ENCODE data around the gene KRTAP10-10. TPM values are rescaled to one million over a fixed set of nuclear protein-coding genes. Genes with fewer than 3 reads are reported as not detected.

The KRTAP10-10 gene
- total and polyA plus RNA-seq, 5 donors from 2014 or later, result not detected

DNA sequence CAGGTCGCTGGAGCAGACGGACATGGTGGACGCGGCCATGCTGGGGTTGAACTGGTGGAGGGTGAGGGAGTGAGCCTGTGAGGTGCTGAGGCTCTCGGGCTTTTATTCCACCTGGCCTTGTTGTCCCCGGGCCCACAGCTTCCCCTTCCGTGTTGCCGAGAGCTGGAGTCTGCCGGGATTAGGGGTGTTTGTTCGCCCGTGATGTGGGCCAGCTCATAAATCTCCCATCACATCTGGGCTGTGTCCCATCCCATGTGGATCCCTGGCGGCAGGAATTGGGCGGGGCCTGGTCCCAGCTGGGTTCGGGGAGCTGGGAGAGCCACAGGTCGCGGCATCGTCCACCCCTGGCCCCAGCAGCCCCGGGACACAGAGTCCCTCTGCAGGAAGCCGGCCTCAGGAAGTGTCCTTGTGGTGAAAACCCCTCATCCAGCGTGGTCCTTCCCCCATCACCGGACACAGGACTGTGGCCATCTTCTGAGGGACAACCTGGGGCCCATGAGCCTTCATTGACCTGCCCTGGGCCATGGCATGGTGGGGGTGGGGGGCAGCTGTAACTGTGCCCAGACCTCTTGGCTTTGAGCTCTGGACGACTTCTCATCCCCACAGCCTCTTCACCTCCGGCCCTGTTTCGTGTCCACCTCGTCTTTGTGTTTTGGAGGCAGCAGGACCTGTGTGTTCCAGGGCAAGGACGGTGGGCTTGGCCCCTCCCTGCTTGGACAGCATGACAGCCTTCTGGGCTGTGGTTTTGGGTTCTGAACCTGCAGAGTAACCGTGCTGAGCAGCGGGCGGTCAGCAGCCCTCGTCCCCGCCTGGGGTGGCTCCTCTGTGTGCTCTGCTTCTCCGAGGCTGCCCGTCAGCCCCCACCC lies 44.5 kb upstream of the KRTAP10-10 start, which contains the start of gene KRTAP10-6:
Gene KRTAP10-6, minus strand, starts transcription at position 60 of the 866 bp plus-strand sequence. Its CDS starts 21 bp downstream, at position 39.
- Histone ChIP-seq H3K4me1 (ENCODE audit: control insufficient read depth, insufficient read depth, low read length, poor library complexity, severe bottlenecking) (no peaks in the 10 kb centered on the region), H3K27me3 (ENCODE audit: control insufficient read depth, insufficient read depth, low read length) (peaks cover 2% of the 10 kb centered on the region), H3K9me3 (ENCODE audit: control insufficient read depth in 2 of 2, low read length in 2 of 2) (no peaks in the 10 kb centered on the region), H3K4me3 (ENCODE audit: low read depth, low read length) (no peak within 1 kb of the TSS), H3K27ac (ENCODE audit: insufficient read depth, low read length, poor library complexity, severe bottlenecking) (no peak within 1 kb of the TSS), H3K36me3 (ENCODE audit: control insufficient read depth, insufficient read depth, low read length) (no peaks in the 10 kb centered on the region)
- no peak for DNase-seq
- Mint-ChIP-seq H3K4me1 (peaks cover 0 to 2% (median 0%) of the 10 kb centered on the region in 4 donors), H3K36me3 (no peaks in the 10 kb centered on the region), H3K27ac (peak within 1 kb of the TSS in 1 of 3 donors; percentile 23), H3K4me3 (no peak within 1 kb of the TSS), H3K27me3 (peaks cover 14% of the 10 kb centered on the region), H3K9me3 (peaks cover 0 to 1% (median 0%) of the 10 kb centered on the region in 7 donors)
- ATAC-seq (ENCODE audit: low read depth in 2 of 2), result no peak

DNA sequence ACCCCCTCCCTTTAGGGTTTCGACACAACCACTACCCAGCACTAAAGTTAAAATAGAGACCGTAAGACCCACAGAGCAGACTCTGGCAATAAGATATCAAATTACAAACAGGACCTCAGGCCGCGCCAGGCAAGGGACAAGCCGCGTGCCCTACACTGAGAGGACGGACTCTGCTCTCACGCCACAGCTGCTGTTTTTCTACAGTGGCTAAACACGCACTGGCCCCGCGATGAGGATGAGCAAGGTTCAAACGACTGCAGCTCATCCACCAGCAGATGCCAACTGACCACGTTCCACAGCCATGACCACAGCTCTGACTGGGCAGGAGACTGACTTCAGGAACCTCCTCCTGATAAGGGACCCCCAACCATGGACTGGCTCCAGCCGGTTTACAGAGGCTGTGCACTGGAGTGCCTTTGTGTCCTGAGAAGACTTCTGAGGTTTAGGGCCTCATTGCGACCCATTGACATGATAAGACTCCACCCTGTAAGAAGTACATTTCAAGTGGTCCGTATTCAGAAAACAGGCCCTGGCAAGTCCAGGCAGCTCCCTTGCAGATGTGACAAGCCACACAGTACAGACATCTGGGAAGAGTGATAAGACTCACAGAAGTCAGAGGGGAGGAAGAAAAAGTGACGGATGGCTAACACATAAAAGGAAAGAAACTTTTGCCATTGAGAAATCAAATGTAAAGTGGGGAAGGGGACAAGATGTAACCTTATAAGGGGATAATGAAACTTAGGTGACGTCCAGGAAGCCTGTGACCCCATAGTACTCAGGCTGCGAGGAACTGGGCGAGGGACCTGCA lies 43.4 kb upstream of the KRTAP10-10 start:
- H3K27ac Mint-ChIP-seq, result peak overlapping the region in 2 of 3 donors; percentile 23 to 39
- H3K4me3 Mint-ChIP-seq, result no peak overlapping the region
- Histone ChIP-seq H3K36me3 (ENCODE audit: control insufficient read depth, insufficient read depth, low read length) (no peaks in the 10 kb centered on the region), H3K4me3 (ENCODE audit: low read depth, low read length) (no peak overlapping the region), H3K9me3 (ENCODE audit: control insufficient read depth in 2 of 2, low read length in 2 of 2) (peaks cover 3% of the 10 kb centered on the region in 2 experiments), H3K4me1 (ENCODE audit: control insufficient read depth, insufficient read depth, low read length, poor library complexity, severe bottlenecking) (no peaks in the 10 kb centered on the region), H3K27ac (ENCODE audit: insufficient read depth, low read length, poor library complexity, severe bottlenecking) (no peak overlapping the region), H3K27me3 (ENCODE audit: control insufficient read depth, insufficient read depth, low read length) (peaks cover 4% of the 10 kb centered on the region)
- ATAC-seq (ENCODE audit: low read depth in 2 of 2) (no peak), DNase-seq (no peak)
- H3K9me3 Mint-ChIP-seq, result peaks cover 0 to 5% (median 1%) of the 10 kb centered on the region in 7 donors
- peaks cover 22% of the 10 kb centered on the region for H3K27me3 Mint-ChIP-seq
- peaks cover 0 to 2% (median 0%) of the 10 kb centered on the region in 4 donors for H3K4me1 Mint-ChIP-seq
- H3K36me3 Mint-ChIP-seq, result no peaks in the 10 kb centered on the region

GRCh38 chr21:44594406-44594916 lies 42.7 kb upstream of the KRTAP10-10 start:
- H3K27ac Mint-ChIP-seq, result peak overlapping the region in 1 of 3 donors; percentile 39
- DNase-seq (no peak), ATAC-seq (ENCODE audit: low read depth in 2 of 2) (no peak)
- H3K36me3 ChIP-seq (ENCODE audit: control insufficient read depth, insufficient read depth, low read length), result no peaks in the 10 kb centered on the region
- peaks cover 3 to 8% of the 10 kb centered on the region in 2 experiments for H3K9me3 ChIP-seq (ENCODE audit: control insufficient read depth in 2 of 2, low read length in 2 of 2)
- H3K27ac ChIP-seq (ENCODE audit: insufficient read depth, low read length, poor library complexity, severe bottlenecking), result no peak overlapping the region
- peaks cover 24% of the 10 kb centered on the region for H3K27me3 Mint-ChIP-seq
- H3K9me3 Mint-ChIP-seq, result peaks cover 0 to 6% (median 0%) of the 10 kb centered on the region in 7 donors
- no peak overlapping the region for H3K4me3 Mint-ChIP-seq
- H3K4me3 ChIP-seq (ENCODE audit: low read depth, low read length), result no peak overlapping the region
- H3K4me1 Mint-ChIP-seq, result peaks cover 0 to 2% (median 0%) of the 10 kb centered on the region in 4 donors
- H3K4me1 ChIP-seq (ENCODE audit: control insufficient read depth, insufficient read depth, low read length, poor library complexity, severe bottlenecking), result no peaks in the 10 kb centered on the region
- no peaks in the 10 kb centered on the region for H3K36me3 Mint-ChIP-seq
- H3K27me3 ChIP-seq (ENCODE audit: control insufficient read depth, insufficient read depth, low read length), result peaks cover 3% of the 10 kb centered on the region

- Histone ChIP-seq H3K4me1 (ENCODE audit: control insufficient read depth, insufficient read depth, low read length, poor library complexity, severe bottlenecking) (no peaks in the 10 kb centered on the region), H3K27ac (ENCODE audit: insufficient read depth, low read length, poor library complexity, severe bottlenecking) (no peak overlapping the region), H3K9me3 (ENCODE audit: control insufficient read depth in 2 of 2, low read length in 2 of 2) (peaks cover 3 to 8% of the 10 kb centered on the region in 2 experiments), H3K27me3 (ENCODE audit: control insufficient read depth, insufficient read depth, low read length) (peaks cover 3% of the 10 kb centered on the region), H3K36me3 (ENCODE audit: control insufficient read depth, insufficient read depth, low read length) (no peaks in the 10 kb centered on the region), H3K4me3 (ENCODE audit: low read depth, low read length) (no peak overlapping the region)
- DNase-seq, result no peak
- Mint-ChIP-seq H3K27ac (peak overlapping the region in 1 of 3 donors; percentile 11), H3K9me3 (peaks cover 0 to 6% (median 0%) of the 10 kb centered on the region in 7 donors), H3K36me3 (no peaks in the 10 kb centered on the region), H3K4me3 (no peak overlapping the region), H3K4me1 (peaks cover 0 to 2% (median 0%) of the 10 kb centered on the region in 4 donors), H3K27me3 (peaks cover 29% of the 10 kb centered on the region)
- no peak for ATAC-seq (ENCODE audit: low read depth in 2 of 2)
Observed at GRCh38 chr21:44595524-44595923, 41.6 kb upstream of the KRTAP10-10 start.

- DNase-seq, result no peak
- no peaks in the 10 kb centered on the region for H3K4me1 ChIP-seq (ENCODE audit: control insufficient read depth, insufficient read depth, low read length, poor library complexity, severe bottlenecking)
Observed at GRCh38 chr21:44596068-44596725, 41.0 kb upstream of the KRTAP10-10 start.

GRCh38 chr21:44598061-44598460 lies 39.1 kb upstream of the KRTAP10-10 start:
- H3K27ac ChIP-seq (ENCODE audit: insufficient read depth, low read length, poor library complexity, severe bottlenecking), result no peak overlapping the region
- no peak overlapping the region for H3K4me3 ChIP-seq (ENCODE audit: low read depth, low read length)
- H3K27me3 Mint-ChIP-seq, result peaks cover 30% of the 10 kb centered on the region
- peaks cover 0 to 6% (median 2%) of the 10 kb centered on the region in 7 donors for H3K9me3 Mint-ChIP-seq
- ATAC-seq (ENCODE audit: low read depth in 2 of 2) (no peak), DNase-seq (no peak)
- H3K4me1 Mint-ChIP-seq, result peaks cover 0 to 2% (median 0%) of the 10 kb centered on the region in 4 donors
- H3K36me3 Mint-ChIP-seq, result no peaks in the 10 kb centered on the region
- peaks cover 3 to 8% of the 10 kb centered on the region in 2 experiments for H3K9me3 ChIP-seq (ENCODE audit: control insufficient read depth in 2 of 2, low read length in 2 of 2)
- peaks cover 3% of the 10 kb centered on the region for H3K27me3 ChIP-seq (ENCODE audit: control insufficient read depth, insufficient read depth, low read length)
- no peaks in the 10 kb centered on the region for H3K4me1 ChIP-seq (ENCODE audit: control insufficient read depth, insufficient read depth, low read length, poor library complexity, severe bottlenecking)
- H3K27ac Mint-ChIP-seq, result no peak overlapping the region
- H3K4me3 Mint-ChIP-seq, result no peak overlapping the region
- no peaks in the 10 kb centered on the region for H3K36me3 ChIP-seq (ENCODE audit: control insufficient read depth, insufficient read depth, low read length)

More at GRCh38 chr21:44596068-44596725, 41.0 kb upstream of the KRTAP10-10 start:
- H3K27me3 Mint-ChIP-seq, result peaks cover 30% of the 10 kb centered on the region
- no peak overlapping the region for H3K27ac ChIP-seq (ENCODE audit: insufficient read depth, low read length, poor library complexity, severe bottlenecking)
- H3K4me1 Mint-ChIP-seq, result peaks cover 0 to 2% (median 0%) of the 10 kb centered on the region in 4 donors
- no peak overlapping the region for H3K4me3 ChIP-seq (ENCODE audit: low read depth, low read length)
- H3K9me3 Mint-ChIP-seq, result peaks cover 0 to 6% (median 0%) of the 10 kb centered on the region in 7 donors
- H3K9me3 ChIP-seq (ENCODE audit: control insufficient read depth in 2 of 2, low read length in 2 of 2), result peaks cover 3 to 8% of the 10 kb centered on the region in 2 experiments
- H3K4me3 Mint-ChIP-seq, result no peak overlapping the region
- H3K36me3 ChIP-seq (ENCODE audit: control insufficient read depth, insufficient read depth, low read length), result no peaks in the 10 kb centered on the region
- H3K27ac Mint-ChIP-seq, result no peak overlapping the region
- peaks cover 3% of the 10 kb centered on the region for H3K27me3 ChIP-seq (ENCODE audit: control insufficient read depth, insufficient read depth, low read length)
- no peaks in the 10 kb centered on the region for H3K36me3 Mint-ChIP-seq
- ATAC-seq (ENCODE audit: low read depth in 2 of 2), result no peak

Data from CD4-positive, CD25-positive, alpha-beta regulatory T cell (primary cell).